NCI-H2227 treated with DMSO at 0.1 percent for 48 hours (cell line): ENCODE data around the gene FOXA3.
"Not testable (repeated sequence)": the region's sequence is repeated elsewhere in the genome, so short reads cannot be mapped to it uniquely, and the experiment has no call there.

Experiments
- DNase-seq: peaks from one replicate; lab custom pipeline; 2025; lab: John Stamatoyannopoulos, UW

The FOXA3 gene

GRCh38 chr19:45895519-45895972 lies 31.4 kb downstream of the FOXA3 start:
- DNase-seq, result no peak

GRCh38 chr19:45895983-45896599 lies 32.0 kb downstream of the FOXA3 start:
- DNase-seq, result not testable (repeated sequence)

GRCh38 chr19:45897261-45897812 lies 33.2 kb downstream of the FOXA3 start:
- no peak for DNase-seq

GRCh38 chr19:45899253-45899652 lies 35.1 kb downstream of the FOXA3 start:
- no peak for DNase-seq

- DNase-seq, result no peak
These were observed 35.9 kb downstream of the FOXA3 start for GRCh38 chr19:45899919-45900589.

GRCh38 chr19:45900738-45901431 lies 36.8 kb downstream of the FOXA3 start:
- no peak for DNase-seq

GRCh38 chr19:45901432-45901911 lies 37.3 kb downstream of the FOXA3 start:
- DNase-seq, result no peak

GRCh38 chr19:45901912-45902650 lies 38.0 kb downstream of the FOXA3 start, which contains the start of gene MYPOP:
Gene MYPOP, minus strand, starts transcription at chr19:45902613. Its CDS starts 840 bp downstream, at chr19:45901773.
- DNase-seq, result no peak

GRCh38 chr19:45902651-45903625 lies 38.8 kb downstream of the FOXA3 start:
- DNase-seq, result peak; percentile 95

GRCh38 chr19:45905011-45905410 lies 40.9 kb downstream of the FOXA3 start:
- DNase-seq, result no peak

GRCh38 chr19:45906221-45906620 lies 42.1 kb downstream of the FOXA3 start:
- DNase-seq, result no peak

GRCh38 chr19:45908956-45909355 lies 44.8 kb downstream of the FOXA3 start:
- DNase-seq, result no peak

GRCh38 chr19:45911291-45911690 lies 47.2 kb downstream of the FOXA3 start:
- DNase-seq, result no peak

GRCh38 chr19:45913874-45914830 lies 50.0 kb downstream of the FOXA3 start, which contains the start of gene NANOS2:
Gene NANOS2, minus strand, starts transcription at chr19:45914778. Its CDS starts 85 bp downstream, at chr19:45914693.
- DNase-seq, result no peak

GRCh38 chr19:45917421-45918091 lies 53.4 kb downstream of the FOXA3 start:
- DNase-seq, result no peak

GRCh38 chr19:45918721-45919120 lies 54.6 kb downstream of the FOXA3 start:
- no peak for DNase-seq

- DNase-seq, result no peak
These were observed 55.6 kb downstream of the FOXA3 start for GRCh38 chr19:45919678-45920077.

- DNase-seq, result no peak
These were observed 56.3 kb downstream of the FOXA3 start for GRCh38 chr19:45920458-45920857.

- DNase-seq, result no peak
These were observed 58.2 kb downstream of the FOXA3 start for GRCh38 chr19:45922281-45922680.
